Glomerular visceral epithelial cell (primary cell): ENCODE data around the gene ENPP7.
A peak's percentile ranks its signal among the peaks of the same experiment; 100 is the strongest.

Experiments
- DNase-seq: peaks from one replicate; pipeline ENCODE4 v3.0.0-alpha.2; 2016; ENCODE audit errors: extremely low spot score

The ENPP7 gene

GRCh38 chr17:79732804-79733691 lies 2.3 kb downstream of the ENPP7 start:
- no peak for DNase-seq

DNA sequence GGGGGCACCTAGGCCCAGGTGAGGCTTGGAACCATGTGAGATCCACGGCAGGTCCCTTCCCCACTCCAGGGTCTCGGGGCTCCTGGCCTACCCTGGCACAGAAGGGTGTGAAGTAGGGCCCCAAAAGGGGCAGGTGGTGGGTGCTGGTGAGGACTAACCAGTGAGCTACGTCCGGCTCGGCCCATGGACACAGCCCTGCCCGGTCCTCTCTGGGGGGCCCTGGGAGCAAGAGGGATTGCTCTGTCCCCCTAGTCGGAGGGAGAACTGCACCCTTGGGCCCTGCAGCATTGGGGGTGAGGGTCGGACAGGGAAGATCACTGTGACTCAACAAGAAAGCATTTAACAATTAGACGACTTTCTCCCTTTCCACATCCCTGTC lies 2.9 kb downstream of the ENPP7 start:
- no peak for DNase-seq

DNA sequence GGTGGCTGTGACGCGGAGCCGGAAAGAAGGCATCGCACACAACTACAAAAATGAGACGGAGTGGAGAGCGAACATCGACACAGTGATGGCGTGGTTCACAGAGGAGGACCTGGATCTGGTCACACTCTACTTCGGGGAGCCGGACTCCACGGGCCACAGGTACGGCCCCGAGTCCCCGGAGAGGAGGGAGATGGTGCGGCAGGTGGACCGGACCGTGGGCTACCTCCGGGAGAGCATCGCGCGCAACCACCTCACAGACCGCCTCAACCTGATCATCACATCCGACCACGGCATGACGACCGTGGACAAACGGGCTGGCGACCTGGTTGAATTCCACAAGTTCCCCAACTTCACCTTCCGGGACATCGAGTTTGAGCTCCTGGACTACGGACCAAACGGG lies 4.4 kb downstream of the ENPP7 start:
- DNase-seq: no peak

DNA sequence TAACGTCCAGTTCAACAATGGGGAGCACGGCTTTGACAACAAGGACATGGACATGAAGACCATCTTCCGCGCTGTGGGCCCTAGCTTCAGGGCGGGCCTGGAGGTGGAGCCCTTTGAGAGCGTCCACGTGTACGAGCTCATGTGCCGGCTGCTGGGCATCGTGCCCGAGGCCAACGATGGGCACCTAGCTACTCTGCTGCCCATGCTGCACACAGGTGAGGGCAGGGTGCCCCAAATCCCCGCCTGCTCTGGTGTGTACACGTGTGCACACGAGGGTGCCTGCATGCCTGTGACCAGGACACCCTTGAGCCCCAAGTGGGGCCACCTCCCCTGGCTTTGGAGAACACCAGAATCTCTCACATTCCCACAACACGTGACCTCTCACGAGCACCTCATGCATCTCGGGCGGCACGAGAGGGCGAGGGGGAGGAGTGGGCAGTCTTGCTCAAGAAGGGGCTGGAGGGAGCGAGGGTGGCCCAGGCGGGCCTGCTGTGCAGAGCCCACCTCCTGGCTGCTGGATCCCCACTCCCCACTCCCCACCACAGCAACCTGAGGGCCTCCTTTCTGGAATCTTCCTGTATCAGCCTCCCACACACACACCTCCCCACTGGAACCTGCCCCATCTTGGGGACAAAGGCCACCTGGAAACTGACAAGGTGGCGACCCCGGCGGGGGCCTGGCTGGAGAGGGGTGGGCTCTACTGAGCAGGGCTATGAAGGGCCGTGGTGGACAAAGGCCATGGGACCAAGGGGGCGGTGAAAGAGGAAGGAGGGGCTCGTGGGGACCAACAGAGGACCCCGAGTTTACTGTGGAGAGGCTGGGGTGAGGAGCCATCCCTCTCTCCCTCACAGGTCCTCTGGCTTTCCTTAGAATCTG lies 6.5 kb downstream of the ENPP7 start:
- DNase-seq: no peak

DNA sequence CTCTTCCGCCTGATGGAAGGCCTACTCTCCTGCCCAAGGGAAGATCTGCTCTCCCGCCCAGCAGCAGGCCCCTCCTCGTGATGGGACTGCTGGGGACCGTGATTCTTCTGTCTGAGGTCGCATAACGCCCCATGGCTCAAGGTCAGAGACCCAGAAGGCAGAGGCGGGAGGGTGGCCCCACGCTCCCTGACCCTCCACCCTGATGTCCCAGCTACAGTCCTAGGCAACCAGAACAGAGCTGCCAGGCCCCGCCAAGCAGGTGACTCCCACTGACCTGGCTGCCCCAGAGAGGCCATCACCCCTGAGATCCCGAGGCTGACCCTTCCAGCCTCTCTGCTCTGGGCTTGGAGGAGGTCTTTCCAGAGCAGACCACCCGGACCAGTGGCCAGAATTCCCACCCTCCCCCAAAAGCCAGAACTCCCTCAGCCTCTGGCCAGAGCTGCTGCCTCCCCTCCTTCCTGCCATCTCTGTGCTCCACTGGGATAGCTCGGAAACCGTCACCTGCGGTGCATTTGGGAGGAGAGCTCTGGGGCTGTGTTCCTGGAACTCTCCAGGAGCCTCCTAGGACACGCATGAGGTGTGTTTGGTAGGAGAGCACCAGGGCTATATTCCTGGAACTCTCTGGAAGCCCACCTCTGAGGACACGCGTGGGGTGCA lies 7.3 kb downstream of the ENPP7 start:
- DNase-seq: no peak

DNA sequence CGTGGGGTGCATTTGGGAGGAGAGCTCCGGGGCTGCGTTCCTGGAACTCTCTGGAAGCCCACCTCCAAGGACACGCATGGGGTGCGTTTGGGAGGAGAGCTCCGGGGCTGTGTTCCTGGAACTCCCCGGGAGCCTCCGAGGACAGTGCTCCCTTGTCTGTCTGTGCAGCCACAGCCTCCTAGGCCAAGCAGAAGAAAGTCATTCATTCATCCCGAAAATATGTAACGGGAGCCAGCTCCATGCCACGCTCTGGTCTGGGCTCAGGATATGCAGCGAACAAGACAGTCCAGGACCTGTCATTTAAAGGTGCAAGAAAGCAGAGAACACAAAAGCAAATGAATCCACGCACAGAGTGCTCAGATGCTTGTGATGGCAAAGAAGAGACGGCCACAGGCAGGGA lies 7.9 kb downstream of the ENPP7 start:
- no peak for DNase-seq

DNA sequence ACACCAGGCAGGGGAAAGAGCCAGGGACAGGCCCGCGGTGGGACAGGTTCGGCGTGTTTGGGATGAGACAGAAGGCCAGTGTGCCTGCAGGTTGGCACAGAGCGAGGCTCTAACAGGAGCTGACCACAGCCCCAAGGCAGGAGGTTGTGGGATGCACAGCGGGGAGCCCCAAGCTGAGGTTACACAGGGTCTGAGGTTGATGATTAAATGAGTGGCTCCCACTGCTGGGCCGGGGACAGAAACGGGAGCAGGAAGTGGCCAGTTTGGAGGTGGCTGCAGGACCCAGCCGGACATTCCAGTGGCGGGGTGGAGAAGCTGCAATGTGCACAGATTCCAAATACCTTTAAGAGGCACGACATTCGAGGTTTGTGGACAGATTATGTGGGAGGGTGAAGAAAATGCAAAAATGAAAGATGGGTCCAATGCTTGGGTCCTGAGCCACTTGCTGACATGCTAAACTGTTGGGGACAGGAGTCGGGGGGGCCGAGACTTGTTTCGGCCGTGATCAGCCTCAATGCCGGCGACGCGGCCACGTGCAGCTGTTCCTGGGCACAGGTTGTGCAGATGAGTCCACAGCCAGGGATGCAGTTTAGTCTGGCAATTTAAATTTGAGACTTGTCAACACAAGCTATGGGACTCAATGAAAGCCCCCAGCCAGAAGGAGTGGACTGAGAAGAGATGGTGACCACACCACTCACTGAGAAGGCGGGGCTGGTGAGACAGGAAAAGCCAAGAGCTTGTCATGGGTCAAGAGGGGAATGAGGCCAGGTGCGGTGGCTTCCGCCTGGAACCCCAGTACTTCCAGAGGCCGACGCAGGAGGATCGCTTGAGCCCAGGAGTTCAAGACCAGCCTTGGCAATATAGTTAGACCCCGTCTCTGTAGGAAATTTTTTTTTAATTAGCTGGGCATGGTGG lies 8.7 kb downstream of the ENPP7 start:
- peak; percentile 88 for DNase-seq

GRCh38 chr17:79740413-79740812 lies 9.7 kb downstream of the ENPP7 start:
- DNase-seq: no peak

DNA sequence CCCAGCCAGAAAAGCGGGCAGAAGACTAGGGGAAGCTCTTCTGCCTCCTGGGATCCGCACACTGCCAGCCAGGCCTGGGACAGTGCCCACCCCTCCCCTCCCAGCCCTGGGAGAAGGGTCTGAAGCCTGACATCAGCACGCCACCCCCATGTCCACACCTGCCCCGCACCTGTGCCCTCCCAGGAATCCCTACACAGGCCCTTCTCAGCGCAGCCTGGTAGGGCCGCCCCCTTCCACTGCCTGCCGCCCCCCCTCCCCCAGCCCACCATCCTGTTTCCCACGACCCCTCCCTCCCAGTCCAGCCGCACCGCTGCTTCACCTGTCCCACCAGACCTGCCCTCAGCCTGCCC lies 10.6 kb downstream of the ENPP7 start:
- DNase-seq: no peak

GRCh38 chr17:79741751-79742588 lies 11.2 kb downstream of the ENPP7 start:
- DNase-seq: peak; percentile 66

DNA sequence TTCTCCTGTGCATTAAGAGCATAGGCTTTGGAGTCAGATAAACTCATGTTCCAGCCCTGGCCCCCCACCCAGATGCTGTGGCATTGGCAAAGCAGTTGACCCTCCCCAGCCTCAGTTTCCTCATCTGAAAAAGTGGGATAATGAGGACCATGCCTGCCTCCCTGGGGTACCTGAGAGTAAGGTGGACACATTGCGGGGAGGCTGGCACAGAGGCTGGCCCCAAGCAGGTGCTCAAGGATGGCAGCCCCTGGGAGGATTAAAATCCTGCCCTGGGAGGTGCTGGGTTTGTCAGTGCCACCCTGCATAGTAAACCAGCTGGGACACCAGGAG lies 11.8 kb downstream of the ENPP7 start:
- DNase-seq: no peak

DNA sequence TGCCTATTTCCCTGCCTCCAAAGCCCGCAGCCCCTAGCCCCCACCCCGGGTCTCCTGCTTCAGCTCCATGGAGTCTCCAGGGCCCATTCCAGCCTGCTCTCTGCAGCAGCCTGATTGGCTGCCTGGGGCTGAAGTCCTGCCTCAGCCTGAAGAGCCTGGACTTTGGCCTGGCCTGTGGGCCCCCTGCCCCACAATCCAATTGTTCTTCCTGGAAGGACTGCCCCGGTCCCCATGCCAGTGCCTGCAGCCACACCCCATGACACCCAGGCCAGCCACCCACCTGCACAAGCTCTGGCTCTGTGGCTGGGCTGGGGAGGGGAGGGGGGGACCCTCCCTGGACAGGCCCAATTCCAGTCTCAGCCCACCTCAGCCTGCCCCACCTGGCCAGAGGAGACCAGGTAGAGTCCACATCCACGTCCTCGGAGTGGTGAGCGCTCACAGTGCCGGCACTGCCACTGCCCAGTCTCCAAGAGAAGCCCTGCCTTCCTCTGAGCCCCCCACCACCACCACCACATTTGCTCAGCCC lies 12.3 kb downstream of the ENPP7 start:
- DNase-seq: no peak

DNA sequence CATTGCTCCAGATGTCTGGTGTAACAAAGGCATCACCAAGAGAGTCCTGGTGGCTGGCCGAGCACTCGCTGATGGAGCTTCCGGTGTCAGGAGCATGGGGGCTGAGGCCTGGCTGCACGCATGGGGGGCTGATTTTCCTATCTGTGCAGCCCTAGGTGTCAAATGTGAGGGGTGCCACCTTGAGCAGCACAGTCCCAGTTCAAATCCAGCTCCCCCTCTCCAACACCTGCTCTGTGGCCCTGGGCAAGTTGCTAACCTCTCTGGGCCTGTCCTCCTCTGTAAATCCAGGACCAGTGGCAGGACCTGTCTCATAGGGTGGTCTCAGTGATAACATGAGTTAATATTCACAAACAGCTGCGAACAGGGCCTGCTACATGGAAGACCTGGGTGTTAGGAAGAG lies 12.9 kb downstream of the ENPP7 start:
- no peak for DNase-seq

DNA sequence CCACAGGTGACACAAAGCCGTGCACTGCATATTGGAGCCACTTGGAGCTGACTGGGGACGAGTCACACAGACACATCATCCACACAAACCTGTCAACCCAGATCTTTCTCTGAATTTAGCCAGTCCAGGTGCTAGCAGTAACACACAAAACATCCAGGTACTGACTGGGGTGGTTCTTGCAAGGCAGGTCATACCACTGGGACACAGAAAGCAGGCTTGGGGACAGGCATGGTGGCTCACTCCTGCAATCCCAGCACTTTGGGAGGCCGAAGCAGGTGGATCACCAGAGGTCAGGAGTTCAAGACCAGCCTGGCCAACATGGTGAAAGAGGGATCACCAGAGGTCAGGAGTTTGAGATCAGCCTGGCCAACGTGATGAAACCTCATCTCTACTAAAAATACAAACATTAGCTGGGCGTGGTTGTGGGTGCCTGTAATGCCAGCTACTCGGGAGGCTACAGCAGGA lies 14.9 kb downstream of the ENPP7 start:
- DNase-seq: no peak

- DNase-seq: no peak
These were observed 16.3 kb downstream of the ENPP7 start for GRCh38 chr17:79746889-79747507.

- DNase-seq: no peak
These were observed 17.0 kb downstream of the ENPP7 start for GRCh38 chr17:79747508-79748294.

DNA sequence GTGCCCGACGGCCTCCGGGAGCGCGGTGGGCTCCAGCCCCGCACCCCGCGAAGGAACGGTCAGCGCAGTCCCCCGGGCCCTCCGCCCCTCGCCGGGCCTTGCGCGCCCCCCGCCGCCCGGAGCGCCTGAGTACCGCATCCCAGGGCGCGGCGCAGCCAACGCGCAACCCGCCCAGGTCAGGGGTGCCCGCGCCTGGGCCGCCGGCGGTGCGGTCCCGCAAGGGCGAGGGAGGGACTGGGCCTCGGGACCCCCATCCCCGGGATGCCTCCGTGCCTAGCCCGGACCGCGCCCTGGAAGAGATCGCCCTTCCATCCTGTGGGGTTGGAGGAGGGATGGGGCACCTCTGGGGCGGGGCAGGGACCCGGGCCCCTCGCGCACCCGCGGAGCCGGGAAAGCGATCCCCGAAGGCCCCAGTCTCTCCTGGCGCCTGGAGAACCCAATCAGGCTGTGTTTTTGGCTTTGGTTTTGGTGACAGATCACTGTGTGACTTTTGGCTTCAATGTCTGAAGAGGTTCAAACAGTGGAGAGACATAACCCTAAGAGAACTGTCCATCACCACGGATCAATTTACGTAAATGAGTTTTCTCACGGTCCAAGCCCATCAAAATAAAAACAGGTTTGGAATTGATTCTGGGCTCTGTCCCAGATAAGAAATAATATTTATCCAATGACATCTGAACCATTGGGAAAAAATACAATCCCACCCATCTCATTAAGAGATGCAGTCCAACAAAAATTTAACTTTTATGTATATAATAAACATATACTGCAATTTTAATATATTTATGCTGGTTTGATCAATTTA lies 17.8 kb downstream of the ENPP7 start:
- no peak for DNase-seq

GRCh38 chr17:79749156-79749815 lies 18.5 kb downstream of the ENPP7 start:
- no peak for DNase-seq
